Skeletal muscle cell (primary cell): ENCODE measurements around the gene BPIFB2.

Source experiments
- DNase-seq: peaks from one replicate; pipeline ENCODE4 v3.0.0-alpha.2; 2010; ENCODE audit warnings: low read depth
- H3K4me3 ChIP-seq: 2 replicates; pipeline ENCODE4 v1.5.1; 2011; ENCODE audit warnings: low read depth, mild to moderate bottlenecking, control low read depth, low read length, moderate library complexity

The BPIFB2 gene

GRCh38 chr20:32982617-32983458 is 24.7 kb upstream of the BPIFB2 start:
- DNase-seq: no peak
- no peak overlapping the region for H3K4me3 ChIP-seq

- DNase-seq: no peak
- no peak overlapping the region for H3K4me3 ChIP-seq
Measured at GRCh38 chr20:32983459-32984112, 23.9 kb upstream of the BPIFB2 start.

GRCh38 chr20:32984196-32984595 is 23.3 kb upstream of the BPIFB2 start:
- DNase-seq: no peak
- no peak overlapping the region for H3K4me3 ChIP-seq

GRCh38 chr20:32984631-32985354 is 22.7 kb upstream of the BPIFB2 start:
- H3K4me3 ChIP-seq: no peak overlapping the region
- no peak for DNase-seq

GRCh38 chr20:32985596-32985995 is 21.9 kb upstream of the BPIFB2 start:
- DNase-seq: no peak
- no peak overlapping the region for H3K4me3 ChIP-seq

- DNase-seq: no peak
- H3K4me3 ChIP-seq: no peak overlapping the region
Measured at GRCh38 chr20:32986331-32986966, 21.1 kb upstream of the BPIFB2 start.

- H3K4me3 ChIP-seq: no peak overlapping the region
- no peak for DNase-seq
Measured at GRCh38 chr20:32987044-32987825, 20.3 kb upstream of the BPIFB2 start.

- no peak for DNase-seq
- H3K4me3 ChIP-seq: no peak overlapping the region
Measured at GRCh38 chr20:32988008-32988407, 19.5 kb upstream of the BPIFB2 start.

GRCh38 chr20:32989507-32990283 is 17.8 kb upstream of the BPIFB2 start:
- no peak for DNase-seq
- H3K4me3 ChIP-seq: no peak overlapping the region

- no peak for DNase-seq
- H3K4me3 ChIP-seq: no peak overlapping the region
Measured at GRCh38 chr20:32990426-32990825, 17.1 kb upstream of the BPIFB2 start.

- DNase-seq: no peak
Measured at GRCh38 chr20:32991383-32991782, 16.1 kb upstream of the BPIFB2 start.

GRCh38 chr20:32991792-32992641 is 15.5 kb upstream of the BPIFB2 start:
- no peak for DNase-seq

More at GRCh38 chr20:32991383-32991782, 16.1 kb upstream of the BPIFB2 start:
- no peak overlapping the region for H3K4me3 ChIP-seq

GRCh38 chr20:32993496-32994050 is 13.9 kb upstream of the BPIFB2 start:
- no peak overlapping the region for H3K4me3 ChIP-seq
- no peak for DNase-seq

More at GRCh38 chr20:32991792-32992641, 15.5 kb upstream of the BPIFB2 start:
- no peak overlapping the region for H3K4me3 ChIP-seq

GRCh38 chr20:32995802-32996201 is 11.7 kb upstream of the BPIFB2 start:
- DNase-seq: no peak
- H3K4me3 ChIP-seq: no peak overlapping the region

- H3K4me3 ChIP-seq: no peak overlapping the region
- no peak for DNase-seq
Measured at GRCh38 chr20:32997431-32997830, 10.1 kb upstream of the BPIFB2 start.

- no peak overlapping the region for H3K4me3 ChIP-seq
- DNase-seq: no peak
Measured at GRCh38 chr20:32999603-33000250, 7.8 kb upstream of the BPIFB2 start.
